ENCODE measurements around the gene C11orf68. TPM values are rescaled to one million over a fixed set of nuclear protein-coding genes. Genes with fewer than 3 reads are reported as not detected.
A peak's percentile ranks its signal among the peaks of the same experiment; 100 is the strongest.

C11orf68 gene
- total and polyA plus RNA-seq, 2 of the 8 experiments (the other 6 are each of a cell fraction or from before 2014, with no cell fraction given) = 24.0 to 51.2 TPM

DNA sequence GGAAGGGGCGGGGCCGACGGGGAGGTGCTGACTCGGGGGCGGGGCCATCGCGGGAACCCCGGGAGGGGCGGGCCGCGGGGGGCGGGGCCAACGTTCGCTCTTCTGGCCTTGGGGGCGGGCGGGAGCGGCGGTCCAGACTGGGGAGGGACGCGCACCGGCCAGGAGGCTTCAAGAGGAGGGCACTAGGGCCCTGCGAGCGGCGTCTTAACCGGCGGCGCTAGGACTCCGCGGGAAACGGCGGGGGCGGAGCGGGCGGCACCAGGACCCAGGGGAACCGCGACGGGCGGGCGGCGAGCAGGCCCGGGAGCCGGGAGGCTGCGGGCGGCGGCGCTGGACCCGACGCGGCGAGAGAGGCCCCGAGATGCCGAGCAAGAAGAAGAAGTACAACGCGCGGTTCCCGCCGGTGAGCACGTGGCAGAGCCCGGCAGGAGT lies 295 bp upstream of the C11orf68 start, which contains the start of gene DRAP1 (continued):
- TF ChIP-seq CBX5 (IDR thresholded peaks at IDR 0.05; ENCODE audit: low read depth, low read length) (no peak), RBBP5 (IDR thresholded peaks at IDR 0.05; ENCODE audit: borderline replicate concordance, low read depth, low read length) (0 out of 2 replicates have a peak, but pooled peaks have one; percentile 22), GABPA (IDR thresholded peaks at IDR 0.05; ENCODE audit: borderline replicate concordance, insufficient read depth, low read length) (0 out of 2 replicates have a peak, but pooled peaks have one; percentile 61), RAD21 (IDR thresholded peaks at IDR 0.05 in 1 of 2, conservative IDR thresholded peaks at IDR 0.05 in 1 of 2; ENCODE audit: low read depth in 2 of 2, low read length in 2 of 2) (peak in 1 of 2 experiments; percentile 29; a peak in 2 of 4 replicates), EZH2 (IDR thresholded peaks at IDR 0.05; ENCODE audit: low read depth, low read length, severe bottlenecking) (no peak), CHD1 (IDR thresholded peaks at IDR 0.05; ENCODE audit: low read depth, low read length) (no peak), ATF2 (IDR thresholded peaks at IDR 0.05; ENCODE audit: low read length) (peak; percentile 75; the same call in 1 of the 2 replicates), ASH2L (IDR thresholded peaks at IDR 0.05; ENCODE audit: low read length) (peak; percentile 66), POU5F1 (IDR thresholded peaks at IDR 0.05; ENCODE audit: low read depth, low read length) (no peak), SIN3A (conservative IDR thresholded peaks at IDR 0.05 in 1 of 2, IDR thresholded peaks at IDR 0.05 in 1 of 2; ENCODE audit: low read depth in 1 of 2, low read length in 2 of 2) (peak; percentile 76 to 91; a peak in 3 of 4 replicates), JUND (IDR thresholded peaks at IDR 0.05; ENCODE audit: low read length) (no peak), HDAC6 (IDR thresholded peaks at IDR 0.05; ENCODE audit: low read depth, low read length) (no peak), BACH1 (IDR thresholded peaks at IDR 0.05; ENCODE audit: low read length) (no peak; the same call in 1 of the 2 replicates)
- TF ChIP-seq, protein P1, sequence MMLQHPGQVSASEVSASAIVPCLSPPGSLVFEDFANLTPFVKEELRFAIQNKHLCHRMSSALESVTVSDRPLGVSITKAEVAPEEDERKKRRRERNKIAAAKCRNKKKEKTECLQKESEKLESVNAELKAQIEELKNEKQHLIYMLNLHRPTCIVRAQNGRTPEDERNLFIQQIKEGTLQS (IDR thresholded peaks at IDR 0.05; ENCODE audit: insufficient read depth, low read depth, low read length) = no peak
